H9 (cell line): ENCODE measurements around the gene HK2. TPM values are rescaled to one million over a fixed set of nuclear protein-coding genes. Genes with fewer than 3 reads are reported as not detected.

Source experiments
- DNase-seq: peaks from one replicate; pipeline ENCODE4 v3.0.0-alpha.2; 2017
- H2AFZ ChIP-seq: one replicate; pipeline ENCODE4 v1.6.1; 2013; ENCODE audit warnings: mild to moderate bottlenecking, low read length, control low read depth, moderate library complexity
- H2AK5ac ChIP-seq: 2 replicates; pipeline ENCODE4 v1.6.1; 2013; ENCODE audit warnings: low read length, control low read depth, mixed read lengths; ENCODE audit not compliant: insufficient read length
- H2BK120ac ChIP-seq: one replicate; pipeline ENCODE4 v1.6.1; 2013; ENCODE audit warnings: low read depth, mild to moderate bottlenecking, low read length, control low read depth, inconsistent platforms; ENCODE audit not compliant: poor library complexity, severe bottlenecking
- H2BK12ac ChIP-seq: 2 replicates; pipeline ENCODE4 v1.6.1; 2013; ENCODE audit warnings: low read length, control low read depth, mixed read lengths, low read depth; ENCODE audit not compliant: insufficient read length
- H2BK15ac ChIP-seq: 2 replicates; pipeline ENCODE4 v1.6.1; 2013; ENCODE audit warnings: low read depth, low read length, control low read depth
- H2BK20ac ChIP-seq: one replicate; pipeline ENCODE4 v1.6.1; 2013; ENCODE audit warnings: low read depth, mild to moderate bottlenecking, low read length, control low read depth, inconsistent platforms; ENCODE audit not compliant: poor library complexity, severe bottlenecking
- H2BK5ac ChIP-seq: 2 replicates; pipeline ENCODE4 v1.6.1; 2013; ENCODE audit warnings: low read length, control low read depth, mixed read lengths; ENCODE audit not compliant: insufficient read length
- H3K14ac ChIP-seq: 2 replicates; pipeline ENCODE4 v1.6.1; 2013; ENCODE audit warnings: low read length, control low read depth; ENCODE audit not compliant: insufficient read depth
- H3K18ac ChIP-seq: 2 replicates; pipeline ENCODE4 v1.6.1; 2013; ENCODE audit warnings: low read depth, mild to moderate bottlenecking, mixed read lengths, low read length, control low read depth; ENCODE audit not compliant: insufficient read length
- H3K23ac ChIP-seq: 2 replicates; pipeline ENCODE4 v1.6.1; 2013; ENCODE audit warnings: low read length, control low read depth, mixed read lengths, low read depth; ENCODE audit not compliant: insufficient read length
- H3K23me2 ChIP-seq: 2 replicates; pipeline ENCODE4 v1.6.1; 2013; ENCODE audit warnings: low read depth, mild to moderate bottlenecking, mixed read lengths, low read length, control low read depth; ENCODE audit not compliant: insufficient read length, poor library complexity, severe bottlenecking
- H3K27ac ChIP-seq: 2 replicates; pipeline ENCODE4 v1.5.1; 2013; ENCODE audit warnings: low read length, control low read depth, mixed read lengths, low read depth; ENCODE audit not compliant: insufficient read length
- H3K27me3 ChIP-seq: 2 replicates; pipeline ENCODE4 v1.6.1; 2013; ENCODE audit warnings: low read length, control low read depth, inconsistent platforms; ENCODE audit not compliant: insufficient read depth
- H3K4ac ChIP-seq: 2 replicates; pipeline ENCODE4 v1.6.1; 2013; ENCODE audit warnings: low read depth, mild to moderate bottlenecking, control low read depth, inconsistent platforms, low read length, moderate library complexity
- H3K4me1 ChIP-seq: 2 replicates; pipeline ENCODE4 v1.6.1; 2013; ENCODE audit warnings: low read length, control low read depth, inconsistent platforms; ENCODE audit not compliant: insufficient read depth
- H3K4me2 ChIP-seq: 2 replicates; pipeline ENCODE4 v1.6.1; 2013; ENCODE audit warnings: low read length, control low read depth, mixed read lengths; ENCODE audit not compliant: insufficient read length, insufficient read depth
- H3K56ac ChIP-seq: 2 replicates; pipeline ENCODE4 v1.6.1; 2013; ENCODE audit warnings: low read depth, mild to moderate bottlenecking, mixed read lengths, low read length, control low read depth; ENCODE audit not compliant: insufficient read length
- H3K79me1 ChIP-seq: 2 replicates; pipeline ENCODE4 v1.6.1; 2013; ENCODE audit warnings: low read depth, mild to moderate bottlenecking, moderate library complexity, low read length, control low read depth, inconsistent platforms; ENCODE audit not compliant: insufficient read depth, poor library complexity, severe bottlenecking
- H3K79me2 ChIP-seq: 2 replicates; pipeline ENCODE4 v1.6.1; 2013; ENCODE audit warnings: low read length, control low read depth, inconsistent platforms; ENCODE audit not compliant: insufficient read depth
- H3K9ac ChIP-seq: 2 replicates; pipeline ENCODE4 v1.6.1; 2013; ENCODE audit warnings: low read length, control low read depth, mixed read lengths; ENCODE audit not compliant: insufficient read length; ENCODE audit errors: extremely low read depth
- H3K9me3 ChIP-seq: one replicate; pipeline ENCODE4 v1.6.1; 2013; ENCODE audit warnings: low read depth, low read length, inconsistent platforms; ENCODE audit not compliant: control insufficient read depth
- H3T11ph ChIP-seq: one replicate; pipeline ENCODE4 v1.6.1; 2013; ENCODE audit warnings: mild to moderate bottlenecking, low read length, control low read depth, inconsistent platforms
- H4K20me1 ChIP-seq: one replicate; pipeline ENCODE4 v1.6.1; 2013; ENCODE audit not compliant: control insufficient read depth, insufficient read length, insufficient read depth
- H4K5ac ChIP-seq: 2 replicates; pipeline ENCODE4 v1.6.1; 2013; ENCODE audit warnings: low read depth, mild to moderate bottlenecking, mixed read lengths, low read length, control low read depth; ENCODE audit not compliant: insufficient read length
- H4K8ac ChIP-seq: replicated peaks from 2 replicates; pipeline ENCODE4 v1.6.1; 2013; ENCODE audit warnings: low read length, control low read depth, mixed read lengths, low read depth; ENCODE audit not compliant: insufficient read length
- H4K91ac ChIP-seq: 2 replicates; pipeline ENCODE4 v1.6.1; 2013; ENCODE audit warnings: low read depth, mild to moderate bottlenecking, moderate library complexity, mixed read lengths, low read length, control low read depth; ENCODE audit not compliant: insufficient read length
- H3K27ac Mint-ChIP-seq, 3 experiments: 2 replicates in 2 of 3; 3 replicates in 1 of 3; pipeline ENCODE4 v1.8.0; 2020 to 2021; ENCODE audit warnings: mixed read lengths in 3 of 3, mild to moderate bottlenecking in 1 of 3, moderate library complexity in 1 of 3
- H3K27me3 Mint-ChIP-seq: 2 replicates; pipeline ENCODE4 v1.8.0; 2021; ENCODE audit warnings: low read depth, mild to moderate bottlenecking, moderate library complexity, mixed read lengths
- H3K36me3 Mint-ChIP-seq, 3 experiments: 2 replicates in 2 of 3; 3 replicates in 1 of 3; pipeline ENCODE4 v1.8.0; 2020 to 2021; ENCODE audit warnings: low read depth in 3 of 3, mixed read lengths in 3 of 3; ENCODE audit not compliant: insufficient read depth in 1 of 3
- H3K4me1 Mint-ChIP-seq, 2 experiments: 2 replicates each; pipeline ENCODE4 v1.8.0; 2020; ENCODE audit warnings: mixed read lengths in 2 of 2
- H3K4me3 Mint-ChIP-seq, 2 experiments: 2 replicates in 1 of 2; 3 replicates in 1 of 2; pipeline ENCODE4 v1.8.0; 2020 to 2021; ENCODE audit warnings: mild to moderate bottlenecking in 2 of 2, mixed read lengths in 2 of 2, moderate library complexity in 1 of 2
- H3K9me3 Mint-ChIP-seq, 2 experiments: 2 replicates in 1 of 2; 3 replicates in 1 of 2; pipeline ENCODE4 v1.8.0; 2020; ENCODE audit warnings: mild to moderate bottlenecking in 2 of 2, mixed read lengths in 2 of 2, moderate library complexity in 1 of 2
- WGBS: extraction: QIAGEN DNeasy Blood & Tissue Kit; methylation state at CpG from one replicate; pipeline ENCODE4 v1.1.7; 2013; ENCODE audit warnings: missing lambda C conversion rate, low lambda C conversion rate, mixed read lengths; ENCODE audit not compliant: insufficient read length; ENCODE audit errors: extremely low coverage; 5-methylcytosine and 5-hydroxymethylcytosine counted together
- total RNA-seq: library from RNA; stranded (reverse); gene quantifications from 2 replicates; pipeline ENCODE4 v1.2.1, GENCODE V29; 2021
- TF ChIP-seq, protein P1 (sequence below): fragments of 200-600 bp; sonication (generic); conservative IDR thresholded peaks from 3 replicates; pipeline ENCODE4 v1.8.0; 2021; ENCODE audit warnings: antibody characterized with exemption, mild to moderate bottlenecking

HK2 gene
- total RNA-seq, 1 experiment from 2014 or later: 54.3 TPM

- H3K23me2 ChIP-seq: peaks cover 3% of the 10 kb centered on the region
- no peak overlapping the region for H3K23ac ChIP-seq
- no peaks in the 10 kb centered on the region for H3K9me3 ChIP-seq
- no peak overlapping the region for H4K8ac ChIP-seq
- H3K4me3 Mint-ChIP-seq: no peak overlapping the region
- H3K36me3 Mint-ChIP-seq: no peaks in the 10 kb centered on the region
- no peak overlapping the region for H2BK120ac ChIP-seq
- no peak overlapping the region for H3T11ph ChIP-seq
- no peak overlapping the region for H2BK20ac ChIP-seq
- no peak overlapping the region for H2BK5ac ChIP-seq
- H3K27me3 Mint-ChIP-seq: peaks cover 18% of the 10 kb centered on the region
- no peaks in the 10 kb centered on the region for H3K79me1 ChIP-seq
- no peak overlapping the region for H3K9ac ChIP-seq
- no peaks in the 10 kb centered on the region for H4K20me1 ChIP-seq
- H2AFZ ChIP-seq: no peak overlapping the region
- H3K27ac ChIP-seq: no peak overlapping the region
- no peaks in the 10 kb centered on the region for H3K4me1 ChIP-seq
- no peak overlapping the region for H3K14ac ChIP-seq
- TF ChIP-seq, protein P1, sequence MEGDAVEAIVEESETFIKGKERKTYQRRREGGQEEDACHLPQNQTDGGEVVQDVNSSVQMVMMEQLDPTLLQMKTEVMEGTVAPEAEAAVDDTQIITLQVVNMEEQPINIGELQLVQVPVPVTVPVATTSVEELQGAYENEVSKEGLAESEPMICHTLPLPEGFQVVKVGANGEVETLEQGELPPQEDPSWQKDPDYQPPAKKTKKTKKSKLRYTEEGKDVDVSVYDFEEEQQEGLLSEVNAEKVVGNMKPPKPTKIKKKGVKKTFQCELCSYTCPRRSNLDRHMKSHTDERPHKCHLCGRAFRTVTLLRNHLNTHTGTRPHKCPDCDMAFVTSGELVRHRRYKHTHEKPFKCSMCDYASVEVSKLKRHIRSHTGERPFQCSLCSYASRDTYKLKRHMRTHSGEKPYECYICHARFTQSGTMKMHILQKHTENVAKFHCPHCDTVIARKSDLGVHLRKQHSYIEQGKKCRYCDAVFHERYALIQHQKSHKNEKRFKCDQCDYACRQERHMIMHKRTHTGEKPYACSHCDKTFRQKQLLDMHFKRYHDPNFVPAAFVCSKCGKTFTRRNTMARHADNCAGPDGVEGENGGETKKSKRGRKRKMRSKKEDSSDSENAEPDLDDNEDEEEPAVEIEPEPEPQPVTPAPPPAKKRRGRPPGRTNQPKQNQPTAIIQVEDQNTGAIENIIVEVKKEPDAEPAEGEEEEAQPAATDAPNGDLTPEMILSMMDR: no peak
- no peaks in the 10 kb centered on the region for H3K27me3 ChIP-seq
- no peaks in the 10 kb centered on the region for H3K79me2 ChIP-seq
- no peak overlapping the region for H3K27ac Mint-ChIP-seq
- H4K5ac ChIP-seq: no peak overlapping the region
- H3K4me2 ChIP-seq: no peak overlapping the region
- no peak overlapping the region for H2AK5ac ChIP-seq
- H2BK12ac ChIP-seq: no peak overlapping the region
- H3K4me1 Mint-ChIP-seq: peaks cover 5 to 6% of the 10 kb centered on the region in 2 experiments
- H4K91ac ChIP-seq: no peak overlapping the region
- H3K4ac ChIP-seq: no peak overlapping the region
- H3K56ac ChIP-seq: no peak overlapping the region
- no peak for DNase-seq
- H3K9me3 Mint-ChIP-seq: no peaks in the 10 kb centered on the region
- H3K18ac ChIP-seq: no peak overlapping the region
- H2BK15ac ChIP-seq: no peak overlapping the region
- no CpG with 5 or more reads among the region's 5 CpGs for WGBS
These were observed 88.8 kb downstream of the HK2 start for GRCh38 chr2:74922592-74923227.
